ENCODE measurements around the gene GRIK1.

Gene GRIK1

GRCh38 chr21:29581393-29581792 is 358.4 kb downstream of the GRIK1 start:
- no peak for DNase-seq

GRCh38 chr21:29580732-29581285 is 359.0 kb downstream of the GRIK1 start:
- DNase-seq, result no peak

- DNase-seq, result no peak
Measured at GRCh38 chr21:29578306-29578705, 361.5 kb downstream of the GRIK1 start.

- DNase-seq, result no peak
Measured at GRCh38 chr21:29571949-29572348, 367.8 kb downstream of the GRIK1 start.

- no peak for DNase-seq
Measured at GRCh38 chr21:29568020-29568697, 371.6 kb downstream of the GRIK1 start.

- no peak for DNase-seq
Measured at GRCh38 chr21:29557931-29558725, 381.7 kb downstream of the GRIK1 start.

- DNase-seq, result no peak
Measured at GRCh38 chr21:29557200-29557599, 382.6 kb downstream of the GRIK1 start.

GRCh38 chr21:29555601-29556000 is 384.2 kb downstream of the GRIK1 start:
- no peak for DNase-seq

GRCh38 chr21:29550205-29550604 is 389.6 kb downstream of the GRIK1 start:
- DNase-seq, result no peak

GRCh38 chr21:29549614-29550013 is 390.2 kb downstream of the GRIK1 start:
- DNase-seq, result no peak

GRCh38 chr21:29547998-29548397 is 391.8 kb downstream of the GRIK1 start:
- DNase-seq, result no peak

- DNase-seq, result no peak
Measured at GRCh38 chr21:29546071-29546470, 393.7 kb downstream of the GRIK1 start.

GRCh38 chr21:29540289-29540688 is 399.5 kb downstream of the GRIK1 start:
- no peak for DNase-seq

- DNase-seq, result no peak
Measured at GRCh38 chr21:29538115-29538514, 401.7 kb downstream of the GRIK1 start.

- DNase-seq, result no peak
Measured at GRCh38 chr21:29534448-29534847, 405.3 kb downstream of the GRIK1 start.

GRCh38 chr21:29529139-29529538 is 410.7 kb downstream of the GRIK1 start:
- DNase-seq, result no peak

- DNase-seq, result no peak
Measured at GRCh38 chr21:29526545-29526944, 413.3 kb downstream of the GRIK1 start.

GRCh38 chr21:29524055-29524454 is 415.7 kb downstream of the GRIK1 start:
- no peak for DNase-seq

- DNase-seq, result no peak
Measured at GRCh38 chr21:29523646-29524045, 416.1 kb downstream of the GRIK1 start.

GRCh38 chr21:29521872-29522271 is 417.9 kb downstream of the GRIK1 start:
- DNase-seq, result no peak

GRCh38 chr21:29520171-29520570 is 419.6 kb downstream of the GRIK1 start:
- DNase-seq, result no peak

GRCh38 chr21:29514652-29515247 is 425.0 kb downstream of the GRIK1 start:
- DNase-seq, result no peak

GRCh38 chr21:29513535-29513934 is 426.3 kb downstream of the GRIK1 start:
- no peak for DNase-seq

- DNase-seq, result no peak
Measured at GRCh38 chr21:29511096-29511495, 428.7 kb downstream of the GRIK1 start.
